ENCODE results near the gene VWA5B2.

The VWA5B2 gene

DNA sequence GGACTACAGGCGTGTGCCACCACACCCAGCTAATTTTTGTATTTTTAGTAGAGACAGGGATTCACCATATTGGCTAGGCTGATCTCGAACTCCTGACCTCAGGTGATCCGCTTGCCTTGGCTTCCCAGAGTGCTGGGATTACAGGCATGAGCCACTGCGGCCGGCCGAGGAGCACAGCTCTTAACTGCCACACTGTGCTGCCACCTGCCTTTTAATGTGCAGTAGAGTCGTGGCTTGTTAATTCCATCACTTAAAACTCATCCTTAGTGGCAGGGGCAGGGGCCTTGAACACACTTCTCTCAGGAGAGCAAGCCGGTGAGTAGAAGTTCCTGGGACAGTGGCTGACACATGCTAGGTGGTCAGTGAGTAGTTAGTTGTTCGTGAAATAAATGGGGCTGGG lies 30.9 kb upstream of the VWA5B2 start:
- no peak overlapping the region for H3K4me3 ChIP-seq (ENCODE audit: low read depth, low read length)
- TF ChIP-seq CTCF (IDR thresholded peaks at IDR 0.05; ENCODE audit: low read depth, low read length, missing control alignments): no peak
- DNase-seq (ENCODE audit: low read depth): no peak

GRCh38 chr3:184200825-184201224 lies 28.6 kb upstream of the VWA5B2 start:
- DNase-seq (ENCODE audit: low read depth): no peak
- no peak for TF ChIP-seq CTCF (IDR thresholded peaks at IDR 0.05; ENCODE audit: low read depth, low read length, missing control alignments)
- no peak overlapping the region for H3K4me3 ChIP-seq (ENCODE audit: low read depth, low read length)

DNA sequence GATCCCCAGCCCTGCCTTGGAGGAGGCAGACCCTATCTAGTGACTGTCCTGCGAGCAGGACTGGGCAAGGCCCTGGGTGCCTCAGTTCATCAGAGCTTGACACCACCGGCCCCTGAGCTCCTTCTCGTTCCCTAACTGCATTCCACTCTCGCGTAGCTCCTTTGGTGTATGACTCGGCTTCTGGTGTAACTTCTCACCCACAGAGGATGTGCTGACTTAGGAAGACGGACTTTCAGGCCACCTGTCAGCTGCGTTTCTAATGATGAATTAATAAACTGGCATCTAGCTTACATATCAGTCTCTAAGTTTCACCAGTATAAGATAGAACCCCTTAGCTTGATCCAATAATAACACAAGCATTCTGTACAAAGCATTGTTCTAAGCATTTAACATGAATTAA lies 25.9 kb upstream of the VWA5B2 start:
- no peak for DNase-seq (ENCODE audit: low read depth)
- TF ChIP-seq CTCF (IDR thresholded peaks at IDR 0.05; ENCODE audit: low read depth, low read length, missing control alignments): no peak
- no peak overlapping the region for H3K4me3 ChIP-seq (ENCODE audit: low read depth, low read length)

DNA sequence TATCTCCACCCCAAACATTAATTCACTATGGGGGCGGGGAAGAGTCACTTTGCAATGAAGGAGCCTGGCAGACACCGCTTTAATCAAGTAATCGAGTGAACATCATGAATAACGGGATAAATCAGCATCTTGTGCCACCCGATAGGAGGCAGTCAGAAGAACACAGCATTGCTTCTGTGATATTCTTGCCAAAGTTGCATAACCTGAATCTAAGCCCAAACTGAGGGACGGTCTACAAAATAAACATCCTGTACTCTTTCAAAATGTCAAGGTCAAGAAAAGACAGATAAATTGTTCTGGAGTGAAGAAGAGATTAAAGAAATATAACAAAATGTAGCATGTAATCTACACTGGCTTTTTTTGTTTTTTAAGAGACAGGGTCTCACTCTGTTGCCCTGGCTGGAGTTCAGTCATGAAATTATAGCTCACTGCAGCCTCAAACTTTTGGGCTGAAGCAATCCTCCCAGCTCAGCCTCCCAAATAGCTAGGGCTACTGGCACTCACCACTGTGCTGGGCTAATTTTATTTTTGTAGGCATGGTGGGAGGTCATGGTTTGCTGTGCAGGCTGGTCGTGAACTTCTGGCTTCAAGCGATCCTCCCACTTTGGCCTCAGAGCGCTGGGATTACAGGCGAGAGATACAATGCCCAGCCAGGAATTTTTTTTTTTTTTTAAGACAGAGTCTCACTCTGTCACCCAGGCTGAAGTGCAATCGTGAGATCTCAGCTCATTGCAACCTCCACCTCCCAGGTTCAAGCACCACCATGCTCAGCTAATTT lies 20.1 kb upstream of the VWA5B2 start:
- no peak for TF ChIP-seq CTCF (IDR thresholded peaks at IDR 0.05; ENCODE audit: low read depth, low read length, missing control alignments)
- no peak overlapping the region for H3K4me3 ChIP-seq (ENCODE audit: low read depth, low read length)
- DNase-seq (ENCODE audit: low read depth): no peak

GRCh38 chr3:184211297-184211696 lies 18.1 kb upstream of the VWA5B2 start:
- TF ChIP-seq CTCF (IDR thresholded peaks at IDR 0.05; ENCODE audit: low read depth, low read length, missing control alignments): no peak
- no peak for DNase-seq (ENCODE audit: low read depth)

DNA sequence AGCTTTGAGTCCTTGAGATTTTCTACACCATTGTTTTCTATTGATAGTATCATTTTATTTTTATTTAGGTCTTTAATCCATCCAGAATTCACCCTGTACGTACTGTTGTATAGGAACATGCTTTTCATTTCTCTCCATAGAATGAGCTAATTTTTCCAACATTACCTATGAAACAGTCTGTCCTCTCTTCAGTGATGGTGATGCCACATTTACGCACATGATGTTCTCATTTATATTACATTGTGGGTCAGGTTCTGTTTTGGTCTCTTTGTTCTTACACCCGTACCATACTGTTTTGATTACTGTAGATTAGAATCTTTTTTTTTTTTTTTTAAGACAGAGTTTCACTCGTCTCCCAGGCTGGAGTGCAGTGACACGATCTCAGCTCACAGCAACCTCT lies 17.7 kb upstream of the VWA5B2 start:
- H3K4me3 ChIP-seq (ENCODE audit: low read depth, low read length): no peak overlapping the region
- TF ChIP-seq CTCF (IDR thresholded peaks at IDR 0.05; ENCODE audit: low read depth, low read length, missing control alignments): no peak
- DNase-seq (ENCODE audit: low read depth): no peak

More at GRCh38 chr3:184211297-184211696, 18.1 kb upstream of the VWA5B2 start:
- H3K4me3 ChIP-seq (ENCODE audit: low read depth, low read length): no peak overlapping the region

GRCh38 chr3:184218814-184219213 lies 10.6 kb upstream of the VWA5B2 start:
- H3K4me3 ChIP-seq (ENCODE audit: low read depth, low read length): no peak overlapping the region
- DNase-seq (ENCODE audit: low read depth): no peak
- TF ChIP-seq CTCF (IDR thresholded peaks at IDR 0.05; ENCODE audit: low read depth, low read length, missing control alignments): no peak

Measured in GM12864 (cell line).